HepG2 (cell line): ENCODE measurements around the gene RDM1. TPM values are rescaled to one million over a fixed set of nuclear protein-coding genes. Genes with fewer than 3 reads are reported as not detected.

Source experiments
- ATAC-seq: fragments of 200-7000 bp; cut with Tn5 transposase; 3 replicates; pipeline ENCODE4 v1.9.1; 2020; ENCODE audit warnings: mild to moderate bottlenecking, moderate library complexity
- BruUV-seq: library from RNA; stranded (reverse); fragments of 400-500 nt; replicated peaks from 2 replicates; lab custom pipeline; 2021; lab: Mats Ljungman, UMichigan
- CTCF ChIA-PET: fragments of 300-600 bp; formaldehyde crosslinking; extraction: SDS; loops from one replicate; lab custom pipeline; 2021; ENCODE audit warnings: low total read pairs, inconsistent platforms, low intra/inter-chr PET ratio; lab: Yijun Ruan, JAX
- POLR2A ChIA-PET: fragments of 350-600 bp; sonication (Branson Sonifier 250); formaldehyde crosslinking; loops from one replicate; lab custom pipeline; 2020; ENCODE audit warnings: antibody characterized with exemption, inconsistent platforms; lab: Yijun Ruan, JAX
- DNase-seq: peaks from one replicate; pipeline ENCODE4 v3.0.0-alpha.2; 2015; ENCODE audit warnings: low spot score
- FAIRE-seq: peaks from 3 replicates; lab custom pipeline; 2011; peaks lifted over from hg19 to GRCh38; lab: Jason Lieb, UNC
- H2AFZ ChIP-seq: one replicate; pipeline ENCODE4 v1.6.1; 2011; ENCODE audit warnings: low read length, inconsistent platforms
- H3K27ac ChIP-seq: fragments of 300-600 bp; 3 replicates; pipeline ENCODE4 v1.8.0; 2011; ENCODE audit warnings: mixed run types, mild to moderate bottlenecking, mixed read lengths, low read length, inconsistent platforms; ENCODE audit not compliant: insufficient read depth; ENCODE audit errors: extremely low read length
- H3K27me3 ChIP-seq, 2 experiments: fragments of 200-600 bp in 1 of 2; 2 replicates in 1 of 2; 3 replicates in 1 of 2; pipeline versions ENCODE4 v1.6.0 to v1.8.0; 2011; ENCODE audit warnings: low read length in 2 of 2, mild to moderate bottlenecking in 2 of 2, moderate library complexity in 2 of 2, inconsistent platforms in 1 of 2; ENCODE audit not compliant: insufficient read depth in 2 of 2, control insufficient read depth in 1 of 2
- H3K36me3 ChIP-seq, 2 experiments: fragments of 200-600 bp in 1 of 2; replicated peaks in 1 of 2; 2 replicates in 1 of 2; 3 replicates in 1 of 2; pipeline versions ENCODE4 v1.5.1 to v1.8.0; 2011; ENCODE audit warnings: low read length in 2 of 2, inconsistent platforms in 1 of 2; ENCODE audit not compliant: insufficient read depth in 2 of 2, control insufficient read depth in 1 of 2
- H3K4me1 ChIP-seq: 2 replicates; pipeline ENCODE4 v1.5.1; 2012; ENCODE audit warnings: low read length, inconsistent platforms; ENCODE audit not compliant: insufficient read depth
- H3K4me2 ChIP-seq: 2 replicates; pipeline ENCODE4 v1.6.0; 2011; ENCODE audit warnings: low read depth, low read length, inconsistent platforms
- H3K4me3 ChIP-seq, 3 experiments: fragments of 200-600 bp in 1 of 3; sonication (generic), shearing (Covaris generic) in 1 of 3; replicated peaks in 1 of 3; 2 replicates each; pipeline ENCODE4 v1.5.1; 2011 to 2016; ENCODE audit warnings: low read length in 3 of 3, inconsistent platforms in 2 of 3, low read depth in 2 of 3, mild to moderate bottlenecking in 2 of 3, control low read depth in 1 of 3, mixed read lengths in 1 of 3; ENCODE audit not compliant: insufficient read depth in 1 of 3
- H3K79me2 ChIP-seq: one replicate; pipeline ENCODE4 v1.6.1; 2011; ENCODE audit warnings: low read length, inconsistent platforms; ENCODE audit not compliant: insufficient read depth
- H3K9ac ChIP-seq: 2 replicates; pipeline ENCODE4 v1.6.0; 2011; ENCODE audit warnings: mild to moderate bottlenecking, low read depth, low read length, inconsistent platforms; ENCODE audit not compliant: insufficient read depth
- H3K9me3 ChIP-seq: 2 replicates; pipeline ENCODE4 v1.5.1; 2012; ENCODE audit warnings: mild to moderate bottlenecking, low read length
- H4K20me1 ChIP-seq: 2 replicates; pipeline ENCODE4 v1.6.0; 2011; ENCODE audit warnings: inconsistent platforms, mild to moderate bottlenecking, low read length, moderate library complexity; ENCODE audit not compliant: insufficient read depth
- BRD4 ChIP-seq: sonication (generic); formaldehyde crosslinking; IDR thresholded peaks from 2 replicates; pipeline ENCODE4 v1.4.0; 2020; ENCODE audit warnings: missing genetic modification reagents
- CC2D1A ChIP-seq: sonication (generic); formaldehyde crosslinking; IDR thresholded peaks from 2 replicates; pipeline ENCODE4 v1.8.1; 2023; ENCODE audit warnings: mild to moderate bottlenecking, missing genetic modification reagents
- ETV6 ChIP-seq: sonication (generic); formaldehyde crosslinking; conservative IDR thresholded peaks from 2 replicates; pipeline ENCODE4 v1.4.0; 2020; ENCODE audit warnings: missing genetic modification reagents
- HOXA7 ChIP-seq: sonication (generic); formaldehyde crosslinking; IDR thresholded peaks from 2 replicates; pipeline ENCODE4 v1.8.1; 2022; ENCODE audit warnings: mild to moderate bottlenecking, missing genetic modification reagents, moderate library complexity
- KDM3A ChIP-seq: IDR thresholded peaks from 2 replicates; pipeline ENCODE4 v1.6.1; 2018; ENCODE audit warnings: low read depth, missing compliant biosample characterization
- POLR2AphosphoS5 ChIP-seq: IDR thresholded peaks from 2 replicates; pipeline ENCODE4 v1.6.1; 2012; ENCODE audit warnings: low read depth, low read length
- SIN3B ChIP-seq: fragments of 150-350 bp; IDR thresholded peaks from 2 replicates; pipeline ENCODE4 v1.6.1; 2014; ENCODE audit warnings: low read length
- ZMYM2 ChIP-seq: sonication (generic); formaldehyde crosslinking; IDR thresholded peaks from 2 replicates; pipeline ENCODE4 v1.8.0; 2022; ENCODE audit warnings: mild to moderate bottlenecking, missing genetic modification reagents
- ZMYM3 ChIP-seq: sonication (generic); formaldehyde crosslinking; IDR thresholded peaks from 2 replicates; pipeline ENCODE4 v1.5.1; 2020; ENCODE audit warnings: mild to moderate bottlenecking, missing genetic modification reagents
- ZNF614 ChIP-seq: IDR thresholded peaks from 2 replicates; pipeline ENCODE4 v1.6.1; 2018; ENCODE audit warnings: missing biosample characterization, missing genetic modification reagents, inconsistent platforms, borderline replicate concordance
- in situ Hi-C: cut with HindIII; loops from 2 replicates; pipeline ENCODE4 v1.10.0; 2017; ENCODE audit warnings: low pct_unique_long_range_greater_than_20kb; ENCODE audit not compliant: extremely low pct_ligation_motif_present
- intact Hi-C: fragments of 100-400 bp; cut with micrococcal nuclease; formaldehyde crosslinking; loops from one replicate; pipeline ENCODE4 v1.10.0; 2022; ENCODE audit not compliant: unreplicated experiment
- polyA plus RNA-seq, 8 experiments: library from polyadenylated mRNA; depleted of rRNA in 3 of 8; stranded (reverse) in 7 of 8; unstranded in 1 of 8; fragments of >200 nt; fragmentation: Illumina TruSeq in 4 of 8; extraction: Trizol in 4 of 8; gene quantifications; 2 replicates each; pipeline versions ENCODE4 v1.2.1 to v1.2.3, GENCODE V29; 2011 to 2016; ENCODE audit warnings: low read depth in 4 of 8, missing spikeins in 1 of 8, mixed read lengths in 1 of 8; ENCODE audit not compliant: insufficient read depth in 1 of 8
- total RNA-seq, 5 experiments: library from RNA; depleted of rRNA; stranded (reverse); fragments of >200 nt; fragmentation: Illumina TruSeq; extraction: Trizol; gene quantifications; 2 replicates each; pipeline ENCODE4 v1.2.3, GENCODE V29; 2016; ENCODE audit warnings: low read depth in 1 of 5
- TF ChIP-seq, protein P1 (sequence below): sonication (generic); formaldehyde crosslinking; IDR thresholded peaks from 2 replicates; pipeline ENCODE4 v1.5.1; 2020; ENCODE audit warnings: mild to moderate bottlenecking, missing genetic modification reagents, moderate library complexity
- TF ChIP-seq, protein P2 (sequence below): sonication (generic); formaldehyde crosslinking; IDR thresholded peaks from 2 replicates; pipeline ENCODE4 v1.4.0; 2020; ENCODE audit warnings: missing genetic modification reagents
- TF ChIP-seq, protein P3 (sequence below): sonication (generic); formaldehyde crosslinking; IDR thresholded peaks from 2 replicates; pipeline ENCODE4 v1.5.0; 2020; ENCODE audit warnings: missing genetic modification reagents
- TF ChIP-seq, protein P4 (sequence below): IDR thresholded peaks from 2 replicates; pipeline ENCODE4 v1.6.1; 2016; ENCODE audit warnings: control low read depth
- TF ChIP-seq, protein P5 (sequence below): sonication (generic); formaldehyde crosslinking; IDR thresholded peaks from 2 replicates; pipeline ENCODE4 v1.4.0; 2020; ENCODE audit warnings: missing genetic modification reagents
- TF ChIP-seq, protein P6 (sequence below): sonication (generic); formaldehyde crosslinking; conservative IDR thresholded peaks from 2 replicates; pipeline ENCODE4 v1.4.0; 2020; ENCODE audit warnings: missing genetic modification reagents

RDM1 gene
- total and polyA plus RNA-seq, 2 of the 13 experiments (the other 11 are each of a cell fraction or from before 2014, with no cell fraction given): 0.28 to 0.40 TPM

DNA sequence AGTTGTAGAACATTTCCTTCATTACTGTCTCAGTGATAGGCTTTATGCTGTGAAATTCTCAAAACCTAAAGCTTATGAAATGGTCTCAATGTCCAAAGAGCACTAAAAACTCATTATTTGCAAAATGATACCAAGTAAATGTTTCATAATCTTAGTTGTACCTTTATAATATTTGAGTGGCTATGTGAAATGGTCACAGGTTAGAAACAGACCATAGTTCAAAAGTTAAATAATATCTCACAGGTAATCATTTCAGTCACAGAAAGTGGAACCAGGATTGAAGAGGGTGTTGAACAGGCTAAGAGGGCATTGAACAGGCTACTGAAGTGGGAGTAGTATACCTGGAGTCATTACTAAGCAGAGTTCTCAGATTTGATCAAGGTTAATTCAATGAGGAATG lies 2.9 kb downstream of the RDM1 start:
- no peaks in the 10 kb centered on the region for H3K4me1 ChIP-seq
- H3K79me2 ChIP-seq: no peaks in the 10 kb centered on the region
- H2AFZ ChIP-seq: no peak overlapping the region
- no peak overlapping the region for H3K4me3 ChIP-seq
- ATAC-seq (no peak), DNase-seq (no peak), FAIRE-seq (no peak)
- ChIA-PET POLR2A (no interaction called here), CTCF (no interaction called here)
- peaks cover 0 to 6% of the 10 kb centered on the region in 2 experiments; a peak in 1 of 5 replicates for H3K27me3 ChIP-seq
- H3K36me3 ChIP-seq: no peaks in the 10 kb centered on the region
- H4K20me1 ChIP-seq: no peaks in the 10 kb centered on the region
- H3K9ac ChIP-seq: no peak overlapping the region
- intact Hi-C loops (no loop called here), in situ Hi-C loops (no loop called here)
- H3K27ac ChIP-seq: no peak overlapping the region
- no peak overlapping the region for H3K4me2 ChIP-seq
- H3K9me3 ChIP-seq: no peaks in the 10 kb centered on the region
- no TSS peak for BruUV-seq
- no peak for TF ChIP-seq BRD4 (CRISPR knock-in tag)
- TF ChIP-seq KDM3A (CRISPR knock-in tag): no peak
- TF ChIP-seq, protein P1, sequence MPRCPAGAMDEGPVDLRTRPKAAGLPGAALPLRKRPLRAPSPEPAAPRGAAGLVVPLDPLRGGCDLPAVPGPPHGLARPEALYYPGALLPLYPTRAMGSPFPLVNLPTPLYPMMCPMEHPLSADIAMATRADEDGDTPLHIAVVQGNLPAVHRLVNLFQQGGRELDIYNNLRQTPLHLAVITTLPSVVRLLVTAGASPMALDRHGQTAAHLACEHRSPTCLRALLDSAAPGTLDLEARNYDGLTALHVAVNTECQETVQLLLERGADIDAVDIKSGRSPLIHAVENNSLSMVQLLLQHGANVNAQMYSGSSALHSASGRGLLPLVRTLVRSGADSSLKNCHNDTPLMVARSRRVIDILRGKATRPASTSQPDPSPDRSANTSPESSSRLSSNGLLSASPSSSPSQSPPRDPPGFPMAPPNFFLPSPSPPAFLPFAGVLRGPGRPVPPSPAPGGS (CRISPR knock-in tag): no peak
- no peak for TF ChIP-seq ZNF614 (CRISPR knock-in tag)
- no peak for TF ChIP-seq ZMYM3 (CRISPR knock-in tag)
- TF ChIP-seq, protein P2, sequence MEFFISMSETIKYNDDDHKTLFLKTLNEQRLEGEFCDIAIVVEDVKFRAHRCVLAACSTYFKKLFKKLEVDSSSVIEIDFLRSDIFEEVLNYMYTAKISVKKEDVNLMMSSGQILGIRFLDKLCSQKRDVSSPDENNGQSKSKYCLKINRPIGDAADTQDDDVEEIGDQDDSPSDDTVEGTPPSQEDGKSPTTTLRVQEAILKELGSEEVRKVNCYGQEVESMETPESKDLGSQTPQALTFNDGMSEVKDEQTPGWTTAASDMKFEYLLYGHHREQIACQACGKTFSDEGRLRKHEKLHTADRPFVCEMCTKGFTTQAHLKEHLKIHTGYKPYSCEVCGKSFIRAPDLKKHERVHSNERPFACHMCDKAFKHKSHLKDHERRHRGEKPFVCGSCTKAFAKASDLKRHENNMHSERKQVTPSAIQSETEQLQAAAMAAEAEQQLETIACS (CRISPR knock-in tag): no peak
- TF ChIP-seq ETV6 (CRISPR knock-in tag): no peak
- TF ChIP-seq HOXA7: no peak
- TF ChIP-seq SIN3B: no peak
- TF ChIP-seq, protein P3, sequence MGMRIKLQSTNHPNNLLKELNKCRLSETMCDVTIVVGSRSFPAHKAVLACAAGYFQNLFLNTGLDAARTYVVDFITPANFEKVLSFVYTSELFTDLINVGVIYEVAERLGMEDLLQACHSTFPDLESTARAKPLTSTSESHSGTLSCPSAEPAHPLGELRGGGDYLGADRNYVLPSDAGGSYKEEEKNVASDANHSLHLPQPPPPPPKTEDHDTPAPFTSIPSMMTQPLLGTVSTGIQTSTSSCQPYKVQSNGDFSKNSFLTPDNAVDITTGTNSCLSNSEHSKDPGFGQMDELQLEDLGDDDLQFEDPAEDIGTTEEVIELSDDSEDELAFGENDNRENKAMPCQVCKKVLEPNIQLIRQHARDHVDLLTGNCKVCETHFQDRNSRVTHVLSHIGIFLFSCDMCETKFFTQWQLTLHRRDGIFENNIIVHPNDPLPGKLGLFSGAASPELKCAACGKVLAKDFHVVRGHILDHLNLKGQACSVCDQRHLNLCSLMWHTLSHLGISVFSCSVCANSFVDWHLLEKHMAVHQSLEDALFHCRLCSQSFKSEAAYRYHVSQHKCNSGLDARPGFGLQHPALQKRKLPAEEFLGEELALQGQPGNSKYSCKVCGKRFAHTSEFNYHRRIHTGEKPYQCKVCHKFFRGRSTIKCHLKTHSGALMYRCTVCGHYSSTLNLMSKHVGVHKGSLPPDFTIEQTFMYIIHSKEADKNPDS: no peak
- TF ChIP-seq, protein P4, sequence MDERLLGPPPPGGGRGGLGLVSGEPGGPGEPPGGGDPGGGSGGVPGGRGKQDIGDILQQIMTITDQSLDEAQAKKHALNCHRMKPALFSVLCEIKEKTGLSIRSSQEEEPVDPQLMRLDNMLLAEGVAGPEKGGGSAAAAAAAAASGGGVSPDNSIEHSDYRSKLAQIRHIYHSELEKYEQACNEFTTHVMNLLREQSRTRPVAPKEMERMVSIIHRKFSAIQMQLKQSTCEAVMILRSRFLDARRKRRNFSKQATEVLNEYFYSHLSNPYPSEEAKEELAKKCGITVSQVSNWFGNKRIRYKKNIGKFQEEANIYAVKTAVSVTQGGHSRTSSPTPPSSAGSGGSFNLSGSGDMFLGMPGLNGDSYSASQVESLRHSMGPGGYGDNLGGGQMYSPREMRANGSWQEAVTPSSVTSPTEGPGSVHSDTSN (CRISPR knock-in tag): no peak
- TF ChIP-seq ZMYM2: no peak
- no peak for TF ChIP-seq CC2D1A (CRISPR knock-in tag)
- TF ChIP-seq, protein P5, sequence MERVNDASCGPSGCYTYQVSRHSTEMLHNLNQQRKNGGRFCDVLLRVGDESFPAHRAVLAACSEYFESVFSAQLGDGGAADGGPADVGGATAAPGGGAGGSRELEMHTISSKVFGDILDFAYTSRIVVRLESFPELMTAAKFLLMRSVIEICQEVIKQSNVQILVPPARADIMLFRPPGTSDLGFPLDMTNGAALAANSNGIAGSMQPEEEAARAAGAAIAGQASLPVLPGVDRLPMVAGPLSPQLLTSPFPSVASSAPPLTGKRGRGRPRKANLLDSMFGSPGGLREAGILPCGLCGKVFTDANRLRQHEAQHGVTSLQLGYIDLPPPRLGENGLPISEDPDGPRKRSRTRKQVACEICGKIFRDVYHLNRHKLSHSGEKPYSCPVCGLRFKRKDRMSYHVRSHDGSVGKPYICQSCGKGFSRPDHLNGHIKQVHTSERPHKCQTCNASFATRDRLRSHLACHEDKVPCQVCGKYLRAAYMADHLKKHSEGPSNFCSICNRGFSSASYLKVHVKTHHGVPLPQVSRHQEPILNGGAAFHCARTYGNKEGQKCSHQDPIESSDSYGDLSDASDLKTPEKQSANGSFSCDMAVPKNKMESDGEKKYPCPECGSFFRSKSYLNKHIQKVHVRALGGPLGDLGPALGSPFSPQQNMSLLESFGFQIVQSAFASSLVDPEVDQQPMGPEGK: no peak
- TF ChIP-seq POLR2AphosphoS5: no peak
- TF ChIP-seq, protein P6, sequence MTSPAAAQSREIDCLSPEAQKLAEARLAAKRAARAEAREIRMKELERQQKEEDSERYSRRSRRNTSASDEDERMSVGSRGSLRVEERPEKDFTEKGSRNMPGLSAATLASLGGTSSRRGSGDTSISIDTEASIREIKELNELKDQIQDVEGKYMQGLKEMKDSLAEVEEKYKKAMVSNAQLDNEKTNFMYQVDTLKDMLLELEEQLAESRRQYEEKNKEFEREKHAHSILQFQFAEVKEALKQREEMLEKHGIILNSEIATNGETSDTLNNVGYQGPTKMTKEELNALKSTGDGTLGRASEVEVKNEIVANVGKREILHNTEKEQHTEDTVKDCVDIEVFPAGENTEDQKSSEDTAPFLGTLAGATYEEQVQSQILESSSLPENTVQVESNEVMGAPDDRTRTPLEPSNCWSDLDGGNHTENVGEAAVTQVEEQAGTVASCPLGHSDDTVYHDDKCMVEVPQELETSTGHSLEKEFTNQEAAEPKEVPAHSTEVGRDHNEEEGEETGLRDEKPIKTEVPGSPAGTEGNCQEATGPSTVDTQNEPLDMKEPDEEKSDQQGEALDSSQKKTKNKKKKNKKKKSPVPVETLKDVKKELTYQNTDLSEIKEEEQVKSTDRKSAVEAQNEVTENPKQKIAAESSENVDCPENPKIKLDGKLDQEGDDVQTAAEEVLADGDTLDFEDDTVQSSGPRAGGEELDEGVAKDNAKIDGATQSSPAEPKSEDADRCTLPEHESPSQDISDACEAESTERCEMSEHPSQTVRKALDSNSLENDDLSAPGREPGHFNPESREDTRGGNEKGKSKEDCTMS (CRISPR knock-in tag): no peak
